Gastrocnemius medialis (tissue), 4 donors: ENCODE results near the gene ITGB3.

Source experiments
- CTCF ChIP-seq, 5 experiments: fragments of 450-650 bp in 3 of 5; fragments of 200-600 bp in 2 of 5; sonication (generic) in 2 of 5; IDR thresholded peaks in 4 of 5; conservative IDR thresholded peaks in 1 of 5; 1 replicate in 4 of 5; 2 replicates in 1 of 5; pipeline ENCODE4 v1.5.1; 2016 to 2019; ENCODE audit warnings: antibody characterized with exemption in 5 of 5, mild to moderate bottlenecking in 3 of 5, moderate library complexity in 3 of 5
- POLR2A ChIP-seq, 2 donors: fragments of 450-650 bp; IDR thresholded peaks; one replicate each; pipeline ENCODE4 v1.6.1; 2017; ENCODE audit warnings: antibody characterized with exemption in 2 of 2, mild to moderate bottlenecking in 2 of 2, moderate library complexity in 2 of 2

- no peak for TF ChIP-seq POLR2A (IDR thresholded peaks at IDR 0.05)
- TF ChIP-seq CTCF (IDR thresholded peaks at IDR 0.05 in 4 of 5, conservative IDR thresholded peaks at IDR 0.05 in 1 of 5) = peak; percentile 51 to 76 (median 66)
These were observed 62.0 kb downstream of the ITGB3 start for GRCh38 chr17:47315451-47316266.
